Measurements from ENCODE around the gene ACTR3. TPM values are rescaled to one million over a fixed set of nuclear protein-coding genes. Genes with fewer than 3 reads are reported as not detected.

Gene ACTR3
- total and polyA plus RNA-seq, 2 of the 8 experiments (the other 6 are each of a cell fraction or from before 2014, with no cell fraction given): 51.7 to 184 TPM

GRCh38 chr2:113869253-113869652, 20.6 kb upstream of the ACTR3 start (continued):
- no peak for TF ChIP-seq E2F6 (IDR thresholded peaks at IDR 0.05)
